ENCODE data around the gene PDE6D.

The PDE6D gene

GRCh38 chr2:231710799-231711676 is 70.0 kb downstream of the PDE6D start:
- peak overlapping the region; percentile 98 for H3K27ac ChIP-seq
- no peak for TF ChIP-seq ZFX (IDR thresholded peaks at IDR 0.05)
- TF ChIP-seq CTCF (conservative IDR thresholded peaks at IDR 0.05) = peak; percentile 16; the same call in 1 of the 2 replicates

- H3K27ac ChIP-seq = peak overlapping the region; percentile 98
- TF ChIP-seq ZFX (IDR thresholded peaks at IDR 0.05) (peak; percentile 46; the same call in 1 of the 2 replicates), CTCF (conservative IDR thresholded peaks at IDR 0.05) (peak; percentile 93)
Measured at GRCh38 chr2:231709981-231710798, 70.9 kb downstream of the PDE6D start.

GRCh38 chr2:231709636-231709980 is 71.5 kb downstream of the PDE6D start:
- peak overlapping the region; percentile 98 for H3K27ac ChIP-seq
- no peak for TF ChIP-seq ZFX (IDR thresholded peaks at IDR 0.05)
- TF ChIP-seq CTCF (conservative IDR thresholded peaks at IDR 0.05) = no peak

- peak overlapping the region; percentile 98 for H3K27ac ChIP-seq
- TF ChIP-seq CTCF (conservative IDR thresholded peaks at IDR 0.05) (no peak), ZFX (IDR thresholded peaks at IDR 0.05) (no peak)
Measured at GRCh38 chr2:231708773-231709635, 72.1 kb downstream of the PDE6D start.

- TF ChIP-seq ZFX (IDR thresholded peaks at IDR 0.05) (no peak), CTCF (conservative IDR thresholded peaks at IDR 0.05) (no peak)
- H3K27ac ChIP-seq = peak within 1 kb of the TSS; percentile 98
Measured at GRCh38 chr2:231707927-231708772, 72.9 kb downstream of the PDE6D start, which contains the start of gene PTMA. Gene PTMA, plus strand, starts transcription at chr2:231708525. Its CDS starts 182 bp downstream, at chr2:231708707.

- H3K27ac ChIP-seq = peak overlapping the region; percentile 98
- TF ChIP-seq ZFX (IDR thresholded peaks at IDR 0.05) (peak; percentile 35), CTCF (conservative IDR thresholded peaks at IDR 0.05) (no peak)
Measured at GRCh38 chr2:231707625-231707926, 73.5 kb downstream of the PDE6D start.
